Testis (tissue), 2 donors: ENCODE results near the gene GALNT7.

ENCODE experiments used
- CTCF ChIP-seq, 3 experiments: fragments of 450-650 bp in 2 of 3; fragments of 200-600 bp in 1 of 3; sonication (generic) in 1 of 3; IDR thresholded peaks; one replicate each; pipeline ENCODE4 v1.5.1; 2016 to 2019; ENCODE audit warnings: antibody characterized with exemption in 3 of 3, mild to moderate bottlenecking in 2 of 3, moderate library complexity in 1 of 3
- POLR2A ChIP-seq: fragments of 450-650 bp; IDR thresholded peaks from one replicate; pipeline ENCODE4 v1.6.1; 2017; ENCODE audit warnings: antibody characterized with exemption, mild to moderate bottlenecking, moderate library complexity

- TF ChIP-seq CTCF (IDR thresholded peaks at IDR 0.05) (no peak), POLR2A (no peak)
Observed at GRCh38 chr4:173243321-173243720, 74.7 kb downstream of the GALNT7 start.
